Thoracic aorta (tissue), 2 donors: ENCODE results near the gene SYNDIG1. TPM values are rescaled to one million over a fixed set of nuclear protein-coding genes. Genes with fewer than 3 reads are reported as not detected.

ENCODE experiments used
- ATAC-seq: fragments of 150-250 bp; one replicate; pipeline ENCODE4 v1.8.0; 2017; ENCODE audit warnings: low read depth; ENCODE audit not compliant: insufficient number of reproducible peaks, low FRiP score
- DNase-seq: peaks from one replicate; pipeline ENCODE4 v3.0.0-alpha.2; 2020; ENCODE audit warnings: low spot score
- H3K27ac ChIP-seq, 2 donors: fragments of 200-600 bp; sonication (generic); 1 replicate in 1 of 2; 2 replicates in 1 of 2; pipeline ENCODE4 v1.5.1; 2016; ENCODE audit warnings: mild to moderate bottlenecking in 2 of 2, moderate library complexity in 2 of 2
- H3K27me3 ChIP-seq: fragments of 200-600 bp; sonication (generic); replicated peaks from 2 replicates; pipeline ENCODE4 v1.6.0; 2016; ENCODE audit warnings: mild to moderate bottlenecking; ENCODE audit not compliant: insufficient read depth
- H3K36me3 ChIP-seq: fragments of 200-600 bp; sonication (generic); one replicate; pipeline ENCODE4 v1.5.1; 2016
- H3K4me1 ChIP-seq, 2 donors: fragments of 200-600 bp; sonication (generic); 1 replicate in 1 of 2; 2 replicates in 1 of 2; pipeline versions ENCODE4 v1.5.1 to v1.6.0; 2016; ENCODE audit warnings: low read depth in 2 of 2, mild to moderate bottlenecking in 1 of 2; ENCODE audit not compliant: control insufficient read depth in 1 of 2
- H3K4me3 ChIP-seq: fragments of 200-600 bp; sonication (generic); 2 replicates; pipeline ENCODE4 v1.5.1; 2016; ENCODE audit warnings: mild to moderate bottlenecking
- H3K9me3 ChIP-seq: fragments of 200-600 bp; sonication (generic); 2 replicates; pipeline ENCODE4 v1.5.1; 2016
- CTCF ChIP-seq: fragments of 200-600 bp; sonication (generic); IDR thresholded peaks from one replicate; pipeline ENCODE4 v1.5.1; 2019; ENCODE audit warnings: antibody characterized with exemption
- total RNA-seq, 2 donors: library from RNA; depleted of rRNA; stranded (reverse); fragments of >200 nt; gene quantifications; one replicate each; pipeline versions ENCODE4 v1.1.0 to v1.2.3, GENCODE V29; 2016

SYNDIG1 gene
- total RNA-seq, 2 donors from 2014 or later, result 1.8 to 5.4 TPM

GRCh38 chr20:24470746-24471582 lies 1.5 kb downstream of the SYNDIG1 start:
- Histone ChIP-seq H3K27me3 (no peaks in the 10 kb centered on the region), H3K4me1 (peaks cover 0 to 14% of the 10 kb centered on the region in 2 donors), H3K27ac (no peak overlapping the region), H3K9me3 (no peaks in the 10 kb centered on the region), H3K36me3 (no peaks in the 10 kb centered on the region), H3K4me3 (peak overlapping the region; percentile 74)
- TF ChIP-seq CTCF, result no peak
- ATAC-seq (no peak), DNase-seq (no peak)

GRCh38 chr20:24472426-24472825 lies 3.0 kb downstream of the SYNDIG1 start:
- ATAC-seq (no peak), DNase-seq (no peak)
- no peak for TF ChIP-seq CTCF
- H3K4me3 ChIP-seq, result no peak overlapping the region
- no peaks in the 10 kb centered on the region for H3K36me3 ChIP-seq
- H3K27me3 ChIP-seq, result no peaks in the 10 kb centered on the region
- peaks cover 0 to 9% of the 10 kb centered on the region in 2 donors for H3K4me1 ChIP-seq
- H3K27ac ChIP-seq, result no peak overlapping the region
- no peaks in the 10 kb centered on the region for H3K9me3 ChIP-seq

- peaks cover 0 to 9% of the 10 kb centered on the region in 2 donors for H3K4me1 ChIP-seq
- no peaks in the 10 kb centered on the region for H3K9me3 ChIP-seq
- no peak for DNase-seq
- no peaks in the 10 kb centered on the region for H3K36me3 ChIP-seq
- H3K27ac ChIP-seq, result no peak overlapping the region
- no peak for ATAC-seq
- no peak overlapping the region for H3K4me3 ChIP-seq
- H3K27me3 ChIP-seq, result no peaks in the 10 kb centered on the region
- no peak for TF ChIP-seq CTCF
Observed at GRCh38 chr20:24473435-24474223, 4.2 kb downstream of the SYNDIG1 start.

DNA sequence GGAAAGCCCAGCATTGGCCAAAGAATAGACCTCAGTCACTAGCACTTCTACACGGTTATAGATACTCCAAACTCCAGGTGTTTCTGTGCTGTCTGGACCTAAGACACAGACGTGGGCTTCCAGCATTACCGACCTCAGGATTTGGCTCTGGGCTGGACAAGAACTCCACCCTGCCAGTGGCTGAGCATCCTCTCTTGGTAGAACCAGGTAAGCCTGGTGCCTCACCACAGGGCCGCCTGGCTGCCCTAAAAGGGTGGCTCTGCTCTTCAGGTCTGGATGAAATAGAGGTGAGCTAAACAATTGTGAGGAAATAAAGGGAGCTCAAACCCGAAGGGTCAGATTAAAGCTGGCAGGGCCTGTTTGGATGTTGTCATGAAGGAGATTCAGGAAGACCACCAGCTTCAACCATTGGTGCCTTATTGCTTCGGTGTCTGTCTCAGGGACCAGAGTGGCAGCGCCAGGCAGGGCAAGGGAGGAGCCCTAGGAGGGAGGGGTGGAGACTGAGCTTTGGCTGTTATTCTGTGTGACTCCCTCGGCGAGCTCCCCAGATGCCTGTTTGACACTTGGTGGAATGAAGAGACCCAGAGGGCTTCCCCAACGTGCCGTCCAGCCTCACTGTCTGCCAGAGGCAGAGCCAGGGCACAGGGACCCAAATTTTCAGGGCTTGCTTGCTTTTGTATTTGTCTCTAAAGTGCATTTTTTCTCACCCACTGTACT lies 8.6 kb downstream of the SYNDIG1 start:
- no peaks in the 10 kb centered on the region for H3K27me3 ChIP-seq
- no peak overlapping the region for H3K4me3 ChIP-seq
- no peak for DNase-seq
- H3K27ac ChIP-seq, result no peak overlapping the region
- TF ChIP-seq CTCF, result no peak
- H3K9me3 ChIP-seq, result no peaks in the 10 kb centered on the region
- no peaks in the 10 kb centered on the region for H3K36me3 ChIP-seq
- no peak for ATAC-seq
- H3K4me1 ChIP-seq, result no peaks in the 10 kb centered on the region

GRCh38 chr20:24478584-24478983 lies 9.2 kb downstream of the SYNDIG1 start:
- Histone ChIP-seq H3K9me3 (no peaks in the 10 kb centered on the region), H3K4me3 (no peak overlapping the region), H3K4me1 (no peaks in the 10 kb centered on the region), H3K27me3 (no peaks in the 10 kb centered on the region), H3K36me3 (no peaks in the 10 kb centered on the region), H3K27ac (no peak overlapping the region)
- no peak for DNase-seq
- TF ChIP-seq CTCF, result no peak
- ATAC-seq, result no peak
